ENCODE measurements around the gene CORO2A.

- TF ChIP-seq CTCF (IDR thresholded peaks at IDR 0.05) (no peak), POLR2A (IDR thresholded peaks at IDR 0.05) (no peak)
Observed at GRCh38 chr9:98083566-98084183, 108.8 kb downstream of the CORO2A start.
